ENCODE measurements around the gene STAT5B. TPM values are rescaled to one million over a fixed set of nuclear protein-coding genes. Genes with fewer than 3 reads are reported as not detected.

The STAT5B gene
- total and polyA plus RNA-seq, 9 of the 15 experiments (the other 6 are each of a cell fraction or from before 2014, with no cell fraction given): 20.8 to 176 (median 92.4) TPM

DNA sequence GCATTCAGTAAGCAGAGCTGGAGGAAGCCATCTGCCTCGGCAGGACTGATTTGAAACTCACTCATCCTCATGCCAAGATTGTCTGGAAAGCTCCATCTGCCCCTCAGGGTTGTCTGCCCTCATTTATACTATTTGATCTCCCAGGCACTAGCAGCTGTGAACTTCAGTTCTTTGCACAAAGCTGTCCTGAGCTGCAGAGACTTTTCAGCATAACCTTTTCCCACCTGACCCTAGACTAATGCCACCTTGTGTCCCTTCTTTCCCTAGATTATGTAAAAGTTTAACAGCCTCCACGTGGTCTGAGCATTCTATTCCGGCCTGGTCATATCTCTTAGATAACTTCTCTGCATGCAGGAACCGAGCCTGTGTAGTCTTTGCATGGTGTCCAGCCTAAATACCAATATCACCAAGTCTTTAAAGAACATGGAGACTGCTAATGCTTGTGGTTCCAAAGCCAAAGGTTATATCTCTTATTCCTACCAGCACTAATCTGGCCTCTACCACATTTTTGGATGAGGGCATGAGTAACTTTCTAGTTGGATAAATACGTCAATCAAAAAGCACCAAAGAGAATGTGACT is 41.2 kb upstream of the STAT5B start (continued):
- TF ChIP-seq, protein P1, sequence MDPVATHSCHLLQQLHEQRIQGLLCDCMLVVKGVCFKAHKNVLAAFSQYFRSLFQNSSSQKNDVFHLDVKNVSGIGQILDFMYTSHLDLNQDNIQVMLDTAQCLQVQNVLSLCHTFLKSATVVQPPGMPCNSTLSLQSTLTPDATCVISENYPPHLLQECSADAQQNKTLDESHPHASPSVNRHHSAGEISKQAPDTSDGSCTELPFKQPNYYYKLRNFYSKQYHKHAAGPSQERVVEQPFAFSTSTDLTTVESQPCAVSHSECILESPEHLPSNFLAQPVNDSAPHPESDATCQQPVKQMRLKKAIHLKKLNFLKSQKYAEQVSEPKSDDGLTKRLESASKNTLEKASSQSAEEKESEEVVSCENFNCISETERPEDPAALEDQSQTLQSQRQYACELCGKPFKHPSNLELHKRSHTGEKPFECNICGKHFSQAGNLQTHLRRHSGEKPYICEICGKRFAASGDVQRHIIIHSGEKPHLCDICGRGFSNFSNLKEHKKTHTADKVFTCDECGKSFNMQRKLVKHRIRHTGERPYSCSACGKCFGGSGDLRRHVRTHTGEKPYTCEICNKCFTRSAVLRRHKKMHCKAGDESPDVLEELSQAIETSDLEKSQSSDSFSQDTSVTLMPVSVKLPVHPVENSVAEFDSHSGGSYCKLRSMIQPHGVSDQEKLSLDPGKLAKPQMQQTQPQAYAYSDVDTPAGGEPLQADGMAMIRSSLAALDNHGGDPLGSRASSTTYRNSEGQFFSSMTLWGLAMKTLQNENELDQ (CRISPR knock-in tag; IDR thresholded peaks at IDR 0.05; ENCODE audit: borderline replicate concordance): no peak
- TF ChIP-seq ZNF354B (CRISPR knock-in tag; IDR thresholded peaks at IDR 0.05) (no peak), EHMT2 (IDR thresholded peaks at IDR 0.05) (no peak), HNRNPL (IDR thresholded peaks at IDR 0.05; ENCODE audit: low read depth, low read length) (no peak; the same call in 1 of the 2 replicates), ZNF253 (CRISPR knock-in tag; conservative IDR thresholded peaks at IDR 0.05) (no peak), KDM5B (IDR thresholded peaks at IDR 0.05; ENCODE audit: insufficient replicate concordance, low read depth, low read length) (no peak), ZKSCAN1 (IDR thresholded peaks at IDR 0.05; ENCODE audit: low read depth, low read length) (no peak), TSC22D4 (tag; IDR thresholded peaks at IDR 0.05) (no peak), TCF3 (CRISPR knock-in tag; IDR thresholded peaks at IDR 0.05) (peak; percentile 28), CBFA2T3 (IDR thresholded peaks at IDR 0.05) (no peak), ATF4 (CRISPR knock-in tag; IDR thresholded peaks at IDR 0.05) (no peak), RHOXF2B (CRISPR knock-in tag; conservative IDR thresholded peaks at IDR 0.05) (0 out of 2 replicates have a peak, but pooled peaks have one; percentile 74), XRCC4 (IDR thresholded peaks at IDR 0.05; ENCODE audit: extremely low read depth, insufficient read depth, insufficient read length) (no peak), CREB1 (IDR thresholded peaks at IDR 0.05) (no peak), CREB1 (CRISPR knock-in tag; IDR thresholded peaks at IDR 0.05) (no peak), PRMT5 (CRISPR knock-in tag; IDR thresholded peaks at IDR 0.05) (no peak), ZNF280B (CRISPR knock-in tag; IDR thresholded peaks at IDR 0.05) (no peak), CAMTA2 (CRISPR knock-in tag; conservative IDR thresholded peaks at IDR 0.05) (no peak), RFX1 (IDR thresholded peaks at IDR 0.05) (no peak), CREM (IDR thresholded peaks at IDR 0.05; ENCODE audit: low read depth) (no peak), SMARCE1 (IDR thresholded peaks at IDR 0.05) (no peak)
- TF ChIP-seq, protein P2, sequence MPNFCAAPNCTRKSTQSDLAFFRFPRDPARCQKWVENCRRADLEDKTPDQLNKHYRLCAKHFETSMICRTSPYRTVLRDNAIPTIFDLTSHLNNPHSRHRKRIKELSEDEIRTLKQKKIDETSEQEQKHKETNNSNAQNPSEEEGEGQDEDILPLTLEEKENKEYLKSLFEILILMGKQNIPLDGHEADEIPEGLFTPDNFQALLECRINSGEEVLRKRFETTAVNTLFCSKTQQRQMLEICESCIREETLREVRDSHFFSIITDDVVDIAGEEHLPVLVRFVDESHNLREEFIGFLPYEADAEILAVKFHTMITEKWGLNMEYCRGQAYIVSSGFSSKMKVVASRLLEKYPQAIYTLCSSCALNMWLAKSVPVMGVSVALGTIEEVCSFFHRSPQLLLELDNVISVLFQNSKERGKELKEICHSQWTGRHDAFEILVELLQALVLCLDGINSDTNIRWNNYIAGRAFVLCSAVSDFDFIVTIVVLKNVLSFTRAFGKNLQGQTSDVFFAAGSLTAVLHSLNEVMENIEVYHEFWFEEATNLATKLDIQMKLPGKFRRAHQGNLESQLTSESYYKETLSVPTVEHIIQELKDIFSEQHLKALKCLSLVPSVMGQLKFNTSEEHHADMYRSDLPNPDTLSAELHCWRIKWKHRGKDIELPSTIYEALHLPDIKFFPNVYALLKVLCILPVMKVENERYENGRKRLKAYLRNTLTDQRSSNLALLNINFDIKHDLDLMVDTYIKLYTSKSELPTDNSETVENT (CRISPR knock-in tag; IDR thresholded peaks at IDR 0.05): no peak
- TF ChIP-seq, protein P3, sequence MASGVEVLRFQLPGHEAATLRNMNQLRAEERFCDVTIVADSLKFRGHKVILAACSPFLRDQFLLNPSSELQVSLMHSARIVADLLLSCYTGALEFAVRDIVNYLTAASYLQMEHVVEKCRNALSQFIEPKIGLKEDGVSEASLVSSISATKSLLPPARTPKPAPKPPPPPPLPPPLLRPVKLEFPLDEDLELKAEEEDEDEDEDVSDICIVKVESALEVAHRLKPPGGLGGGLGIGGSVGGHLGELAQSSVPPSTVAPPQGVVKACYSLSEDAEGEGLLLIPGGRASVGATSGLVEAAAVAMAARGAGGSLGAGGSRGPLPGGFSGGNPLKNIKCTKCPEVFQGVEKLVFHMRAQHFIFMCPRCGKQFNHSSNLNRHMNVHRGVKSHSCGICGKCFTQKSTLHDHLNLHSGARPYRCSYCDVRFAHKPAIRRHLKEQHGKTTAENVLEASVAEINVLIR (CRISPR knock-in tag; IDR thresholded peaks at IDR 0.05): no peak

Measured in K562 (cell line).